ENCODE results near the gene FLCN.

FLCN gene

GRCh38 chr17:17164156-17164555 lies 72.8 kb downstream of the FLCN start:
- no peak for TF ChIP-seq ZFX (IDR thresholded peaks at IDR 0.05)
- no peak for TF ChIP-seq CTCF (conservative IDR thresholded peaks at IDR 0.05)
- no peak overlapping the region for H3K27ac ChIP-seq
